PFSK-1 (cell line): Measurements from ENCODE around the gene TUBD1.
A peak's percentile ranks its signal among the peaks of the same experiment; 100 is the strongest.

Experiments used
- POLR2AphosphoS5 ChIP-seq: IDR thresholded peaks from 2 replicates; pipeline ENCODE4 v1.6.1; 2012; ENCODE audit warnings: low read depth, mild to moderate bottlenecking, control low read depth, low read length, moderate library complexity
- REST ChIP-seq, 2 experiments: IDR thresholded peaks; 2 replicates each; pipeline versions ENCODE4 v1.6.1 to v1.8.0; 2011 to 2012; ENCODE audit warnings: low read depth in 2 of 2, low read length in 2 of 2, control low read depth in 1 of 2, inconsistent platforms in 1 of 2, mild to moderate bottlenecking in 1 of 2, moderate library complexity in 1 of 2; ENCODE audit not compliant: insufficient read depth in 1 of 2
- TAF1 ChIP-seq: IDR thresholded peaks from 2 replicates; pipeline ENCODE4 v1.6.1; 2012; ENCODE audit warnings: low read length, control low read depth, borderline replicate concordance; ENCODE audit not compliant: insufficient read depth

GRCh38 chr17:59830007-59830630, 62.6 kb downstream of the TUBD1 start:
- TF ChIP-seq TAF1 = peak; percentile 37; the same call in 1 of the 2 replicates
- no peak for TF ChIP-seq REST (IDR thresholded peaks at IDR 0.05; ENCODE audit: insufficient read depth in 1 of 2, low read depth in 2 of 2, low read length in 2 of 2)
- no peak for TF ChIP-seq POLR2AphosphoS5
